ENCODE results near the gene GAS2L1.

GRCh38 chr22:29351042-29351441 is 44.6 kb downstream of the GAS2L1 start:
- TF ChIP-seq GATA2 (IDR thresholded peaks at IDR 0.05; ENCODE audit: low read depth, low read length) (no peak), GATA3 (IDR thresholded peaks at IDR 0.05; ENCODE audit: low read depth, low read length) (no peak)
